ENCODE results near the gene PRKN.
A peak's percentile ranks its signal among the peaks of the same experiment; 100 is the strongest.

PRKN gene

GRCh38 chr6:161465403-161465802 is 1262.2 kb downstream of the PRKN start:
- DNase-seq, result no peak

GRCh38 chr6:161463071-161463470 is 1264.5 kb downstream of the PRKN start:
- DNase-seq, result no peak

- no peak for DNase-seq
These were observed 1265.4 kb downstream of the PRKN start for GRCh38 chr6:161462148-161462547.

- DNase-seq, result no peak
These were observed 1268.5 kb downstream of the PRKN start for GRCh38 chr6:161459008-161459615.

GRCh38 chr6:161458201-161458951 is 1269.2 kb downstream of the PRKN start:
- no peak for DNase-seq

GRCh38 chr6:161455848-161456247 is 1271.7 kb downstream of the PRKN start:
- DNase-seq, result no peak

- no peak for DNase-seq
These were observed 1274.0 kb downstream of the PRKN start for GRCh38 chr6:161453558-161453957.

- no peak for DNase-seq
These were observed 1275.3 kb downstream of the PRKN start for GRCh38 chr6:161452241-161452640.

GRCh38 chr6:161449521-161449920 is 1278.0 kb downstream of the PRKN start:
- no peak for DNase-seq

GRCh38 chr6:161446949-161447348 is 1280.6 kb downstream of the PRKN start:
- DNase-seq, result no peak

GRCh38 chr6:161446296-161446925 is 1281.2 kb downstream of the PRKN start:
- DNase-seq, result no peak

GRCh38 chr6:161445021-161445799 is 1282.4 kb downstream of the PRKN start:
- DNase-seq, result peak in 1 of 14 donors; percentile 16

GRCh38 chr6:161444464-161444863 is 1283.1 kb downstream of the PRKN start:
- peak in 10 of 14 donors; percentile 15 to 46 (median 36) for DNase-seq

- DNase-seq, result peak in 1 of 14 donors; percentile 15
These were observed 1283.7 kb downstream of the PRKN start for GRCh38 chr6:161443848-161444247.

- DNase-seq, result no peak
These were observed 1285.1 kb downstream of the PRKN start for GRCh38 chr6:161442420-161442819.

- DNase-seq, result no peak
These were observed 1287.3 kb downstream of the PRKN start for GRCh38 chr6:161440299-161440698.

GRCh38 chr6:161439093-161439492 is 1288.5 kb downstream of the PRKN start:
- peak in 11 of 14 donors; percentile 16 to 86 (median 66) for DNase-seq

GRCh38 chr6:161438430-161439030 is 1289.0 kb downstream of the PRKN start:
- no peak for DNase-seq

GRCh38 chr6:161437851-161438250 is 1289.7 kb downstream of the PRKN start:
- no peak for DNase-seq

GRCh38 chr6:161436106-161436876 is 1291.3 kb downstream of the PRKN start:
- DNase-seq, result no peak

- no peak for DNase-seq
These were observed 1291.9 kb downstream of the PRKN start for GRCh38 chr6:161435748-161436070.
